ENCODE data around the gene PDE4D.

PDE4D gene

DNA sequence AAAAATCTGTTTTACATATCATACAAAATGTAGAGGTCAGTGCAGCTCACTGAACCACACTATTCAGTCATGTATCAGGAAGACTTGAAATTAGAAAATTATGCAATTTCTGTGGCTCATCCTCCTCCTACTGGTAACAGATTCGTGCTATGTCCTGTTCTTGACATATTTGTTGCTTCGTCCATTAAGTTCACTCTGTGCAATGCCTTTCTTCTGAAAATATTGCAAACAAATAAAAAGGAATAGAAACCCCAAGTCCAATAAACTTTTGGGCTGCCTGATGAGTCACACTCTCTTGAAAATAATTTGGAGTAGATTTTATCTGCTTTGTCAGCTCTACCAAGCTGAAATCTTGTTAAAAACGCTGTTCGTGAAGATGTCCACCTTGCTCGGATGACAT, 919.4 kb downstream of the PDE4D start:
- TF ChIP-seq, protein P1, sequence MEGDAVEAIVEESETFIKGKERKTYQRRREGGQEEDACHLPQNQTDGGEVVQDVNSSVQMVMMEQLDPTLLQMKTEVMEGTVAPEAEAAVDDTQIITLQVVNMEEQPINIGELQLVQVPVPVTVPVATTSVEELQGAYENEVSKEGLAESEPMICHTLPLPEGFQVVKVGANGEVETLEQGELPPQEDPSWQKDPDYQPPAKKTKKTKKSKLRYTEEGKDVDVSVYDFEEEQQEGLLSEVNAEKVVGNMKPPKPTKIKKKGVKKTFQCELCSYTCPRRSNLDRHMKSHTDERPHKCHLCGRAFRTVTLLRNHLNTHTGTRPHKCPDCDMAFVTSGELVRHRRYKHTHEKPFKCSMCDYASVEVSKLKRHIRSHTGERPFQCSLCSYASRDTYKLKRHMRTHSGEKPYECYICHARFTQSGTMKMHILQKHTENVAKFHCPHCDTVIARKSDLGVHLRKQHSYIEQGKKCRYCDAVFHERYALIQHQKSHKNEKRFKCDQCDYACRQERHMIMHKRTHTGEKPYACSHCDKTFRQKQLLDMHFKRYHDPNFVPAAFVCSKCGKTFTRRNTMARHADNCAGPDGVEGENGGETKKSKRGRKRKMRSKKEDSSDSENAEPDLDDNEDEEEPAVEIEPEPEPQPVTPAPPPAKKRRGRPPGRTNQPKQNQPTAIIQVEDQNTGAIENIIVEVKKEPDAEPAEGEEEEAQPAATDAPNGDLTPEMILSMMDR (conservative IDR thresholded peaks at IDR 0.05; ENCODE audit: low read depth, low read length) = no peak
- no peak for DNase-seq (ENCODE audit: low read depth)
- H3K4me3 ChIP-seq (ENCODE audit: low read depth, low read length) = no peak overlapping the region

DNA sequence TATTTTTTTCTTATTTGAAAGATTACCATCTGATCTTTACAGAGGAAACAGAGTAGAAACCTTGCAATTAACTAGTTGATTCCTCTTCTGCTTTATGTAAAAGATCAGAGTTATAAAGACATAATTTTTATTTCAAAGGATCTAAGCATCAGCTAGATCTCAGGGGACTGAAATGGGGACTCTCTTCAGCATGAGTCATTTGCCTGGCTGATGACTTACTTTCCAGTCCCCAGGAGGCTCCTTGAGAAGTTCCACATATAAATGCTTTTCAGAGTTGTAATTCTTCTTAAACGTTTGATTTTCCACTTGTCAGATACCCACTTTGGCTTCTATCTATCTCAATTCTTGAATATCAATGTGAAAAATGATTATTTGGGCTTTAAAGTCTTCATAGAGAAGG, 921.2 kb downstream of the PDE4D start:
- TF ChIP-seq, protein P1 (conservative IDR thresholded peaks at IDR 0.05; ENCODE audit: low read depth, low read length) = no peak
- H3K4me3 ChIP-seq (ENCODE audit: low read depth, low read length) = no peak overlapping the region
- DNase-seq (ENCODE audit: low read depth) = peak; percentile 34

DNA sequence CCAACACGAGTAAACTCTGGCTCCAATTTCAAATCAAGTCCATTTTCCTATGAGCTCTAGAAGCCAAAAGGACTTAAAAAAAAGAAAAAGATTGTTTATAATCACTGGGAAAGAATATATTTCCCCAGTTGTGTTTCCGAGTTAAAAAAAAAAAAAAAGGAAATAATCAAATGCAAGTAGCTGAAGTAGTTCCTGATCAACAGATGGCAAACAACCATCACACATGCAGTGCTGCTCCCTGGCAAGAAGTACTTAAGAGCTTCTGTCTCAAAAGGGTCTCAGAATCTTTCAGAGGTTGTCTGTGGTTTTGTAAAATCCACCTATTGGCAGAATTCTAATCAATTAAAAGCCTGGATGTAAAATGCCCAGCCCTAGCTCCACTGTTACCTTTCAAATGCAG, 922.8 kb downstream of the PDE4D start:
- TF ChIP-seq, protein P1 (conservative IDR thresholded peaks at IDR 0.05; ENCODE audit: low read depth, low read length) = no peak
- peak; percentile 20 for DNase-seq (ENCODE audit: low read depth)
- no peak overlapping the region for H3K4me3 ChIP-seq (ENCODE audit: low read depth, low read length)

DNA sequence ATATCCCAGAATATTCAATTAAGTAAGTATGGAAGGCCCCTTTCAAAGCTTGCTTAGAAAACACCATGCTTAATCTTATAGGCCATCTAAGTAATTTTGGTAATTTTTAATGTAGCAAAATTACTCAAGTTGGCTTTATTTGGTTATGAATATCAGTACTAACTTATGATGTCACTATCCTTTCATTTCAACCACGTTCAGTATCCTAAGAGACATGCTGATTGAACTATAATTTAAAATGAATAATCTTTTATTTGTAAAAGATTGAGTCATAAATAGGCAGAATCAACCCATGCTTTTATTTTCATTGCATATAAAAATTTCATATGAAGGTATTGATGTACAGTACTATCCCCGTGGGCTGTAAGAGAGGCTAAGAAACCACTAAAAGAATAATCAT, 923.7 kb downstream of the PDE4D start:
- no peak for DNase-seq (ENCODE audit: low read depth)
- no peak overlapping the region for H3K4me3 ChIP-seq (ENCODE audit: low read depth, low read length)
- TF ChIP-seq, protein P1 (conservative IDR thresholded peaks at IDR 0.05; ENCODE audit: low read depth, low read length) = no peak

DNA sequence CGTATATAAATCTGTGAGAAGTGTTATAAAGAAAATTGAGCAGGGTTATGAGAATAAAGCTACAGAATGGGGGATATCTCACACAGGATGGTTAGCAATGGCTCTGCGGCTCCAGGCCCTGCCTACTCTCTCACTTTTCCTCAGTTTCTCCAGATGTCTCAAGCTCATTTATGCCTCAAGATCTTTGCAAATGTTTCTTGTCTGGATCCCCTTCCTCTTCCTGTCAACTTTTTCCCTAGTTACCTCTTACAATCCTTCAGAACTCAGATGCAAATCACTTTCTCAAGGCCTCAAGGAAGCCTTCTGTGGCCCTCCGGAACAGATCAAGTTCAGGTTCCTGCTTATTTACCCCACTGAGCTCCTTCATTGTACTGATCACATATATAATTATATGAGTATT, 924.3 kb downstream of the PDE4D start:
- no peak for DNase-seq (ENCODE audit: low read depth)
- H3K4me3 ChIP-seq (ENCODE audit: low read depth, low read length) = no peak overlapping the region
- TF ChIP-seq, protein P1 (conservative IDR thresholded peaks at IDR 0.05; ENCODE audit: low read depth, low read length) = no peak

DNA sequence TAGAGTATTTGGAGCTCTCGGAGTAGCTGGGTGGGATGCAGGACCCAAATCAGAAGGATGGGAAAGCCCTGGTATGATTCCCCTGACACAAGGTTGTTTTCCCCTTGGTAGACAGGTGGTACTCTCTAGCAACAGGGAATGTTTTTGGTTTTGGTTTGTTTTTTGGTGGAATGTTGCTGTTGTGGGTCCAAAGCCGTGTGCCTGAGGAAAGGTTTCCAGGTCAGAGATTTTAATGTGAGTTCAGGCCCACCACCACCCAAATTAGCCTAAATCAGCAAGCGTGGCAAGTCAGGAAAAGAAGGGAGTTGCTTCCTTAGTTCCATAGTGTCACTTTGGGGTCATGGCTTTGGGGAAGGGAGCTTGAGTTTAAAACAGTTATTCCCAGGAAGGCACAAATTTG, 925.2 kb downstream of the PDE4D start:
- DNase-seq (ENCODE audit: low read depth) = no peak
- TF ChIP-seq, protein P1 (conservative IDR thresholded peaks at IDR 0.05; ENCODE audit: low read depth, low read length) = no peak
- H3K4me3 ChIP-seq (ENCODE audit: low read depth, low read length) = no peak overlapping the region

DNA sequence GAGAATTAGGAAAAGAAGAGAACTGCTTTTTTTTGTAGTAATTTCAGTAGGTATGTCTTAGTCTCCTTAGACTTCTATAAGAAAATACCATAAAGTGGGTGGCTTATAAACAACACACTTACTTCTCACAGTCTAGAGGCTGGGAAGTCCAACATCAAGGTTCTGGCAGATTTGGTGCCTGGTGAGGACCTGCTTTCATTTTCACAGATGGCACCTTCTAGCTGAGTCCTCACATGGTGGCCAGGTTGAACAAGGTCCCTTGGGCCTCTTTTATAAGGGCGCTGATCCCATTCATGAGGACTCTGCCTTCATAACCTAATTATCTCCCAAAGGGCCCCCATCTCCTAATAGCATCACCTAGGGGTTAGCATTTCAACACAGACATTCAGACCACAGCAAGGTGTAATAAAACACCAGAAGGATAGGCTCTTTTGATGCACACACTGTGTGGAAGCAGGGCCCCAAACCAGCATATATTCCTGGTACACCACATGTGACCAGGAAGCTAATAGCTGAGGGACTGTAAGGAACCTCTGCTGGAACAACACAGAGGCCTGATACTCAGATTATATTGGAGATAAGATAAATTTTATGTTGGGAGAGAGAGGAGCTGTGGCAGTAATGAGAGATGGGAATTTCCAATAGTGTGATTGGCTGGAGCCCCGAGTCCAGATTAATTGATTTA, 925.8 kb downstream of the PDE4D start:
- no peak for DNase-seq (ENCODE audit: low read depth)
- TF ChIP-seq, protein P1 (conservative IDR thresholded peaks at IDR 0.05; ENCODE audit: low read depth, low read length) = no peak
- H3K4me3 ChIP-seq (ENCODE audit: low read depth, low read length) = no peak overlapping the region
